ENCODE data around the gene CBX4. TPM values are rescaled to one million over a fixed set of nuclear protein-coding genes. Genes with fewer than 3 reads are reported as not detected.

CBX4 gene
- total and polyA plus RNA-seq, 2 of the 13 experiments (the other 11 are each of a cell fraction or from before 2014, with no cell fraction given), result 25.8 to 50.8 TPM

GRCh38 chr17:79821331-79822095 is 17.7 kb downstream of the CBX4 start (continued):
- TF ChIP-seq SALL2 (CRISPR knock-in tag; IDR thresholded peaks at IDR 0.05) (peak; percentile 72; the same call in 1 of the 2 replicates), NFAT5 (CRISPR knock-in tag; IDR thresholded peaks at IDR 0.05) (peak; percentile 25; the same call in 1 of the 2 replicates), BRD4 (CRISPR knock-in tag; IDR thresholded peaks at IDR 0.05) (peak; percentile 22; the same call in 1 of the 2 replicates), TSC22D2 (CRISPR knock-in tag; IDR thresholded peaks at IDR 0.05; ENCODE audit: borderline replicate concordance) (0 out of 2 replicates have a peak, but pooled peaks have one; percentile 29), SOX13 (IDR thresholded peaks at IDR 0.05) (peak; percentile 62; the same call in 1 of the 2 replicates), SOX13 (CRISPR knock-in tag; conservative IDR thresholded peaks at IDR 0.05 in 1 of 2, IDR thresholded peaks at IDR 0.05 in 1 of 2) (peak in 1 of 2 experiments; percentile 88; a peak in 2 of 4 replicates), MEIS1 (CRISPR knock-in tag; IDR thresholded peaks at IDR 0.05; ENCODE audit: borderline replicate concordance) (peak; percentile 40; the same call in 1 of the 2 replicates), FOXO1 (CRISPR knock-in tag; IDR thresholded peaks at IDR 0.05) (peak; percentile 98), PAF1 (CRISPR knock-in tag; IDR thresholded peaks at IDR 0.05) (no peak), ZNF263 (CRISPR knock-in tag; IDR thresholded peaks at IDR 0.05) (peak; percentile 50), SKIL (CRISPR knock-in tag; IDR thresholded peaks at IDR 0.05; ENCODE audit: borderline replicate concordance) (peak; percentile 82), SMYD3 (CRISPR knock-in tag; IDR thresholded peaks at IDR 0.05) (0 out of 2 replicates have a peak, but pooled peaks have one; percentile 64), ATF3 (CRISPR knock-in tag; IDR thresholded peaks at IDR 0.05) (peak; percentile 21; the same call in 1 of the 2 replicates), EP300 (IDR thresholded peaks at IDR 0.05; ENCODE audit: low read depth in 2 of 2, low read length in 2 of 2) (peak in 1 of 2 experiments; percentile 91; a peak in 2 of 4 replicates), EP300 (CRISPR knock-in tag; IDR thresholded peaks at IDR 0.05; ENCODE audit: borderline replicate concordance) (peak; percentile 65), JUND (CRISPR knock-in tag; IDR thresholded peaks at IDR 0.05) (peak; percentile 60), ZNF281 (CRISPR knock-in tag; IDR thresholded peaks at IDR 0.05; ENCODE audit: borderline replicate concordance) (peak; percentile 95)
